DMS153 (cell line): ENCODE results near the gene CCNY.

Experiments
- DNase-seq: peaks from one replicate; lab custom pipeline; 2025; lab: John Stamatoyannopoulos, UW

The CCNY gene

GRCh38 chr10:35452847-35453246, 116.5 kb downstream of the CCNY start:
- DNase-seq, result no peak

GRCh38 chr10:35453855-35454532, 117.7 kb downstream of the CCNY start:
- no peak for DNase-seq

DNA sequence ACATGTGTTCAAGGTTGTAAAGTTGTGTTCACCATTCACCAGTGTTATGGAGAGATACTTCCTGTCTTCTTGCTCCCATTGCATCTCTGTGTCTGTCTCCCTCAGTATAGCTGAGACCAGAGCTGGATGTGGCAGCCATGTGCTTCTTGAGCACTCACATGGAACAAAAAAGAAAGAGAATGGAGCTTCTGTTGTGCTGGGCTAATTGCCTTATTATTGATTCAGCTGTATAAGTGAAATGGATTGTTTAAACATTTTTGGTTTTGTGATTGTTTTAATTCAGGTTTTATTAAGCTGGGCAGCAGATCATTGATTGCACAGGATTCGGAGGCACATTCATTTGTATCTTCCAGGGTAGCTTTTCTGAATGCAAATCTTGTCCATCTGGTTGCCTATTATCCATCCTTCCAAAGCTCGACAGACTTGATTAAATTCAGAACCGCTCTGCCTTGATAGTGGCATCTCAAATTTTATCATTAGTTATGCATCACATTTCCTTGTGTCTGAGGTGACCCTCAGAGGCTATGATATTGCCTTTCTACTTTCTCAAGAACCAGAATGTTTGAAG, 119.9 kb downstream of the CCNY start:
- no peak for DNase-seq

DNA sequence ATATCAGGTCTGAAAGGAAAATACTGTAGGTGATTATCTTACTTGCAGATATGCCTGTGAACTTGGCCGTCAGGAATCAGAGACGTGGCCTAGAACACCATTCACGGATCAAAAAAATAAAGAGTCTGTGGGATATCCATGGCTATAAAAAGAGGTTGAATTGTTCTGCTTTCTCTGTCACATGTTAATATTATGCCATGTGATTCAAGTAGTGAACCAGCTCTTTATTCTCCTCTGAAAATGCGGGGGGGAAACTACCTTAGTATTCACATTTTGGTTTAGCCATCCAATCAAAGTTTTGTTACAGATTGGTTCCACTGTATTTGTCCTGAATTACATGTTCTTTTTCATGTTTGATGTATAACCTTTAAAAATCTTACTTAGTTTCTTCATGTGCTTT, 120.5 kb downstream of the CCNY start:
- no peak for DNase-seq

DNA sequence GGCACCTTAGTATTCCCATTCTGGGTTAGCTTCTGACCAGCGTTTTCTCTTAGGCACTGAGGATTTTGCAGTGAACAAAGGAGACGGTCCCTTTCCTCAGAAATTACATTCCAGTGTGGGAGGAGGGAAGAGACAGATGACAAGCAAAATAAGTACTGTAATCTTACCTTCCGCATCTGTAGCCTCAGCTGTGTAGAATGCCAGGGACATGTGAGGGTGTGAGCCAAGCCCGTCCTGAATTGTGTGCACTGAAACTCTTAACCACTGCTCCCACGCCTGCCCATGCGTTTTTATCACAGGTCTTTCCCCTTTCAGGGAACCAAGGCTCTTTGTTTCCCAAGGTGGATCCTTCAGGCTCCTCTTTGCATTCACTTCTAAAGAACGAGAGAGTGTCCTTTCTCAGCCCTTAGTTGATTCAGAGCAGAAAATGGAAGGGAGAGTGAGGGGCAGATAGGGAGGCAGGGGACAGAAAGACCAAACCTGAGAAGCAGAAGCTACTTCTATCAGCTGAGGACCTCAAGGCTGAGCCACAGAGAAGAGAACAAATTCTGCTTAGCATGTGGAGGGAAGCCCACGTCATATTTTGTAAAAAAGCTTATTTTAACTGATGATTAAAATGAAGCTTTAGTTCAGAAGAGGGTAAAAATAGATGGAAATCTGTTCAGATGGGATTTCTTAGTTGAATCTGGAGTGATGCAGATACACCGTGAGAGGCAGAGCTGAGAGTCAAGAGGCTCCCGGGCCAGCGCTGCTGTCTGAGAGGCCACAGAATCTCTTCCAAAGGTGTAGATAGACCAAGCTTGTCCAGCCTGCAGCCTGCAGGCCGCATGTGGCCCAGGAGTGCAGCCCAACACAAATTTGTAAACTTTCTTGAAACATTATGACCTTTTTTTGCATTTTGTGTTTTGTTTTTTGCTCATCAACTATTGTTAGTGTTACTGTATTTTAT, 122.5 kb downstream of the CCNY start:
- DNase-seq, result no peak

GRCh38 chr10:35459449-35459847, 123.1 kb downstream of the CCNY start:
- DNase-seq, result no peak

DNA sequence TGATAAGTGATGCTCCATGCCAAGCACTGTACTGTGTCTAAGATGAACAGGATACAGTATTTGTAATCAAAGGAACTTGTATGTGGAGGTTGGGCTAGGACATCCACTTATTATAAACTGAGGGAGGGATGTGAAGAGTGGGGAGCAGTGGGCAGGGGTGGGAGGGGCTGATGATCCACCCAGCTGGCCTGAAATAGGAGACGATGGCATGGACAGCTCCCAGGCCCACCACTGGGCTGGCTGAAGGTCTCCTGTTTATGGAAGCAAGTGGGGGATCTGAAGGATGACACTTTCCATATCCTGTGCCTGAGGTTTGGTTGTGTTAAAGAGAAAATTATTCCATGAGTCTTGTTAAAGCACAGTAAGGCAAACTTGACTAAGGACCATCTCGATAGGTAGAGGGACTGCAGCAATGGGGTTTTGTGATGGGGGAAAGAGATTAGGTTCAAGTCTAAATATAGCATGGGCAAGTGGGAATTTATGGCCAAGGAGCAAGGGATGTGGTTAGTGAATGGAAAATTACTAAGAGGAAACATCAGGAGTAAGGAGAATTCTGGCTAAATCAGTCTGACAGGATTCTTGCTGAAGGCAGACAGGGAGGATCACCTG, 124.6 kb downstream of the CCNY start:
- no peak for DNase-seq

GRCh38 chr10:35462491-35462934, 126.2 kb downstream of the CCNY start:
- no peak for DNase-seq

DNA sequence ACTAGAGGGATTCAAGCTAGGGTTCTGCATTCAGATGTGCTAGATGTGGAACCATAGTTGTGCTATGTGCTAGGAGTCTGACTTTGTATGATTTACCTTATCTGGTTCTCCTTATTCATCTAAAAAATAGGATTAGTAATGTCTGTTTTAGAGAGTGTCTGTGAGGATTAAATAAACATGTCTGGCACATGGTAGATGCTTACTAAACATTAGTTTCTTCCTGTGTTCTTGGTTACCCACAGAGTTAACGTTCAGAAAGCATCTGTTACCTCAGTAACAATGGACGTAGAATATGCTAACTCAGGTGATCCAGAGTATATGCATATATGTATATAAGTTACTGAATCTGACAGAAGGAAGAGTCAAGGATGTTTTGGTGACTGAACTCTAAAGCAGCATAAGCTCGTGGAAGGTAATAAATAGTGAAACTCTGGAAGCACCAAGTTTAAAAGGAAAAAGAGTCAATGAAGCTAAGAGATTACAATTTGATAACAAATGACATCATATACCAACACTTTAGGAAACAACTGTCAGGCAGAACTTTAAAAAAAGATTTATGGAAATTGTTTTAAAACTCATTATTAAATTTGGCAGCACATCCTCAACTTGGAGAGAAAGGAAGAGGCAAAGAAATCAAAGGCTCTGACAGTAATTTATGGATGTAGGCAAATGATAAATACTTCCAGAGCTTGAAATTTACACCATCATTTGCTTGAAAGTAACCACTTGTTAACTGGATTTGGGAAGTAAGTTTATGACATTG, 127.0 kb downstream of the CCNY start:
- DNase-seq, result no peak

- no peak for DNase-seq
Measured at GRCh38 chr10:35463878-35464277, 127.6 kb downstream of the CCNY start.

DNA sequence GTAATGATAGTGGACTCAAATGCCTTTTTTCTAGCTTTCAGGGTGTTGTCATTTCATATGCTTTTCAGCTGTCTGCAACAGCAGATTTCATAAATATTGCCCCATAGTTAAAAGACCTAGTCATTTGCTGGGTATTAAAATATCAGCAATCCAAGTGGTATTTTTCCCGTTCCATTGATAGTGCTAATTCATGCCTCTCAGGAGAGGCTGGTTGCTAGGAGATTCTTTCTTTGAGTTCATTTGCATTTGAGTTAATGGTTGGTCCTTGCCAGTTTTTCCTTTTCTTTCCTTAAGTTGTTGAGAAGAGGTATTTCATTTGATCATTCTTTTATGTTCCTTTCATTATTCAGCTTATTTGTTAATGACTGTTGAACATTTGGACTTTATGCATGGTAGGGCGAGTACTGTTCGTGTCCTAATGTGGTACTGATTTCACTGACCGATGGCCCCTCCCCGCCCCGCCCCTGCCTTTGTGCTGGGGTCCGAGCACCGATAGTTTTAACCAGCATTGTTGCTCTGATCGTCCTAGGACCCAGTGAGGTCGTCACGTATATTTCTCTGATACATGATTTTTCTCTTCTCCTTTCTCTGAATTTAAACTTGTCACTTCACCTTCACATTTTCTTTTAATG, 128.6 kb downstream of the CCNY start:
- no peak for DNase-seq

GRCh38 chr10:35465673-35466072, 129.4 kb downstream of the CCNY start:
- DNase-seq, result no peak

- no peak for DNase-seq
Measured at GRCh38 chr10:35466170-35466569, 129.9 kb downstream of the CCNY start.

DNA sequence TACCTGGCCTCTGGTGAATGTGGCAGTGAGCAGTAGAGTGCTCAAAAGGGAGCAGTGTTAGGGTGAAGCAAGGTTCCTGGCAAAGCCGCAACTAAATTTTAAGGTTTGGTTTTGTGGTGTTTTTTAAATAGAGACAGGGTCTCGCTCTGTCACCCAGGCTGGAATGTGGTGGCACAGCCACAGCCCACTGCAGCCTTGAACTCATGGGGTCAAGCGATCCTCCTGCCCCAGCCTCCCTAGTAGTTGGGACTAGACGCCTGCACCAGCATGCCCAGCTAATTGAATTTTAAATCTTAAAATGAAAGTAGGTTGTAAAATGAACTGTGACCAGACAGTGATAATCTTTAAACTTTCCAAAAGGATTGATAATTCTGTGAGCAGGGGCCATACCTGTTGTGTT, 130.4 kb downstream of the CCNY start:
- no peak for DNase-seq

GRCh38 chr10:35467186-35467585, 130.9 kb downstream of the CCNY start:
- no peak for DNase-seq

DNA sequence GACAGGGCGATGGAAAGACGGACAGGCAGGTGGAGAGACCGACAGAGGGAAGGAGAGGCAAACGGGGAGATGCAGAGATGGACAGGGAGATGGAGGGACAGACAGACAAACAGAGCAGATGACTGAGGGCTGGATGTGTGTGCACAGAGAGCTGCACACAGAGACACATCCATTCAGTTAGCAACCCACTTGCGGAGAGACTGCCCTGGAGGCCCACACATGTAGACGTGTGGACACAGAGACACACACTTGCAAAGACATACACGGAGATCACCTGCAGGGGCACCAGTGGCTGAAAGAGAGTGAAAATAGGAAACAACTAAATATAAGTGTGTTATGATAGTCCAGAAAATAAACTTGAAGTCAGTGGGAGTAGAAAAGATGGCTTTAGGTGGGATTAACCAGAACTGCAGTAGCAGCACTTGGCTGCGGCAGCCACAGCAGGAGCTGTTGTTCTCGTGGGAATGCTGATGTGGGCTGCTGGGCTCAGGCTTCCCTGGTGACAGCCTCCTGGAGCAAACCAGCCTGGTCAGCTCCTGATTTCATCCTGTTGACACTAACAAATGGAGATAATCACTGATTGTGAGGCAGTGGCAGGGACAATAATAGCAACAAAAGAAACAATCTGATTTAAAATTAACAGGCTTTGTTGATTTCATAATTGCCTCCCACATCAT, 134.1 kb downstream of the CCNY start:
- no peak for DNase-seq

DNA sequence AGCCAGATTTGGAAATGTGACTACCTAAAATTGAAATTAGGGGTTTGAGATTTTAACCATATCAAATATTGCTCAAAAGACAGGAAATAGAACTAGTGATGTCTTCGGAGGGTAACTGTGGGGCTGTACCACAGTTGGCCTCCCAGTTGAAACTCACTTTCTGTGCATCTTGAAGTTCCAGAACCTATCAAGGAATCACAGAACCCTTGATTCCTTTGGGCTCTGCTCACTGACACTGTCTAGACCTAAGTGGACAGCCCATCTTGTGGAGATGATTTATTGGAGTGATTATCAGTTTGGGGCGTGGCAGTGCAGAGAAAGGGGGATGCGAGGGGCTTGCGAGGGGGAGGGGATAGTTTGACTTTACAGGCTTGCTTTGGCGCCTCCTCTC, 134.6 kb downstream of the CCNY start:
- DNase-seq, result no peak

DNA sequence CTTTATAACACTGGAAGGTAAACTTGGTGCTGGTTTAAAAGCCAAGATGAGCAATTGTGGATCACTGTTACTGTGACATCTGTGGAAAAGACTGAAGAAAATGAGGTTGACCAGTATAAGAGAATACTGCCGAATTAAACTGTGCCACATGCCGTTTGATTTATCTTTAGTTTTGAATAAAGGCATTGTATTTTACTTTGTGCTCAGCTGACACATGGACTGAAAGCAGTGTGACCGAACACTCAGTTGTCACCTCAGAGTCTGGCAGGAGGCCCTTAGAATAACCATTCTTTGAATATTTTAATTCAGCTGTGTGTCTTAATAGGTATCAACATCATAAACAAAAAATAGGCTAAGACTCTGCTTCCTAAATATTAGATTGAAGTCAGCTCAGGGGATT, 135.1 kb downstream of the CCNY start:
- DNase-seq, result no peak

GRCh38 chr10:35480142-35480541, 143.8 kb downstream of the CCNY start:
- DNase-seq, result no peak

DNA sequence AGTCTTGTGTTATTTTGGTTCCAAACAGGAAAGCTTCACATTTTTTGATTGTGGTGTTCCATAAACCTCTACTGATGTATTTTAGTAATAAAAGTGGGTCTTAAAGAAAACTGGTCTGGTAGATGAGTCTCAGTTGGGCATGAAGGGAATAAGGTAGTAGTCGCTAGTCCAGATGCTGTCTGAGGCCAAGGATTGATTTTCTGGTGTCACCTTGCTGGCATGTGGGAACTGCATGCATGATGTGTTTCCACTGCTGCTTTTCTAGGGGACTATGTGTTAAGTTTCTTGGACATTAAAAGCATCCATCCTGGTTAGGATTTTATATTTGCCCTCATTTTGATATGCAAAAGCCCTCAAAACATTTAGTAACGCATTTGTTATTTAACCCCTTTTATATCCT, 145.1 kb downstream of the CCNY start:
- no peak for DNase-seq
